ENCODE results near the gene EARS2.

DNA sequence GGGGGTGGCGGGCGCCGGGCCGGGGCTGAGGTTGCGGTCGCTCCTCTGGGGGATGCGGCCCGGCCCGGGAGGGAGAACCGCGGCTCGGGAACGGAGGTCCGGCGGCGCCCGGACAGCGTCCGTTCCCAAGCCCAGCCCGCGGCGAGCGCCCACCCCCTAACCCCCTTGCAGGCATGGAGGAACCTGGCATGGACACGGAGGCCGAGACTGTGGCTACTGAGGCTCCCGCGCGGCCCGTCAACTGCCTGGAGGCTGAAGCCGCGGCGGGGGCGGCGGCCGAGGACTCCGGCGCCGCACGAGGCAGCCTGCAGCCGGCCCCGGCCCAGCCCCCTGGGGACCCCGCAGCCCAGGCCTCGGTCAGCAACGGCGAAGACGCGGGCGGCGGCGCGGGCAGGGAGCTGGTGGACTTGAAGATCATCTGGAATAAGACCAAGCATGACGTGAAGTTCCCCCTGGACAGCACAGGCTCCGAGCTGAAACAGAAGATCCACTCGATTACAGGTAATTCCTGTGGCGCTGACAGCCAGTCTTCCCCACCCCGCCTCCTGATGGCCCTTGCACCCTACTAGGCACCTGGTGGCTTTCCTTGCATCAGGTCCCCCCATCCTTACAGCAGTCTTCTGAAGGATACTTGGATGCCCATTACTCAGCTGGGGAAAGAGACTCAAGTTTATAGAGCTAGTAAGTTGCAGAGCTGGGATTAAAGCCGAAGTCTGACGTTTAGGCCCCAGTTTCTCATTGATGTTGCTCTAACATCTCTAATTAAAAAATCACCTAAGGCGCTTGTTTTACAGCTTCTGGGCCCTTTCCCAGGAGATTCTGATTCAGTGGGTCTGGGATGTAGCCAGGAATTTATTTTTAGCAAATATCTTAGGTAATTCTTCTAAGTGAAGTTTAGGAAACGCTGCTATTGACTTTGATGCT, 891 bp upstream of the EARS2 start:
- TF ChIP-seq, protein P1, sequence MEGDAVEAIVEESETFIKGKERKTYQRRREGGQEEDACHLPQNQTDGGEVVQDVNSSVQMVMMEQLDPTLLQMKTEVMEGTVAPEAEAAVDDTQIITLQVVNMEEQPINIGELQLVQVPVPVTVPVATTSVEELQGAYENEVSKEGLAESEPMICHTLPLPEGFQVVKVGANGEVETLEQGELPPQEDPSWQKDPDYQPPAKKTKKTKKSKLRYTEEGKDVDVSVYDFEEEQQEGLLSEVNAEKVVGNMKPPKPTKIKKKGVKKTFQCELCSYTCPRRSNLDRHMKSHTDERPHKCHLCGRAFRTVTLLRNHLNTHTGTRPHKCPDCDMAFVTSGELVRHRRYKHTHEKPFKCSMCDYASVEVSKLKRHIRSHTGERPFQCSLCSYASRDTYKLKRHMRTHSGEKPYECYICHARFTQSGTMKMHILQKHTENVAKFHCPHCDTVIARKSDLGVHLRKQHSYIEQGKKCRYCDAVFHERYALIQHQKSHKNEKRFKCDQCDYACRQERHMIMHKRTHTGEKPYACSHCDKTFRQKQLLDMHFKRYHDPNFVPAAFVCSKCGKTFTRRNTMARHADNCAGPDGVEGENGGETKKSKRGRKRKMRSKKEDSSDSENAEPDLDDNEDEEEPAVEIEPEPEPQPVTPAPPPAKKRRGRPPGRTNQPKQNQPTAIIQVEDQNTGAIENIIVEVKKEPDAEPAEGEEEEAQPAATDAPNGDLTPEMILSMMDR (conservative IDR thresholded peaks at IDR 0.05), result no peak
- TF ChIP-seq EZH2 (IDR thresholded peaks at IDR 0.05; ENCODE audit: low read depth), result no peak
